ENCODE results near the gene SMIM32. TPM values are rescaled to one million over a fixed set of nuclear protein-coding genes. Genes with fewer than 3 reads are reported as not detected.

SMIM32 gene
- total RNA-seq (2021) (0.18 to 0.37 TPM in 2 of 3 replicates, not detected in the other), Bru-seq, nascent RNA (not detected)
- long read RNA-seq, experiment 1: 0 reads
- long read RNA-seq, experiment 2: 0 reads
- long read RNA-seq, experiment 3: 0 reads

- ATAC-seq (peak; percentile 47), DNase-seq (ENCODE audit: low spot score) (peak; percentile 59)
- H3K27me3 Mint-ChIP-seq (ENCODE audit: low read depth): peaks cover 89% of the 10 kb centered on the region
- peaks cover 3% of the 10 kb centered on the region for H3K36me3 Mint-ChIP-seq
- H3K27ac Mint-ChIP-seq: no peak within 1 kb of the TSS
- no peak for TF ChIP-seq MLX (CRISPR knock-in tag; IDR thresholded peaks at IDR 0.05)
- no peak for TF ChIP-seq ATF2 (CRISPR knock-in tag; IDR thresholded peaks at IDR 0.05; ENCODE audit: borderline replicate concordance, low read depth)
- no peak for TF ChIP-seq NR1H2 (CRISPR knock-in tag; IDR thresholded peaks at IDR 0.05)
- no peak for TF ChIP-seq ETV6 (CRISPR knock-in tag; IDR thresholded peaks at IDR 0.05)
- TF ChIP-seq NFYB (CRISPR knock-in tag; conservative IDR thresholded peaks at IDR 0.05; ENCODE audit: low read depth): no peak
- TF ChIP-seq TEAD4 (CRISPR knock-in tag; IDR thresholded peaks at IDR 0.05): no peak
- no peak for TF ChIP-seq ZNF671 (CRISPR knock-in tag; IDR thresholded peaks at IDR 0.05)
- no peak for TF ChIP-seq ZNF121 (CRISPR knock-in tag; IDR thresholded peaks at IDR 0.05)
- no peak for TF ChIP-seq ZNF396 (CRISPR knock-in tag; IDR thresholded peaks at IDR 0.05; ENCODE audit: borderline replicate concordance)
- no peak for TF ChIP-seq ZNF219 (CRISPR knock-in tag; IDR thresholded peaks at IDR 0.05; ENCODE audit: borderline replicate concordance)
- no peak for TF ChIP-seq PRRX2 (CRISPR knock-in tag; IDR thresholded peaks at IDR 0.05)
- no peak for TF ChIP-seq ZNF232 (CRISPR knock-in tag; IDR thresholded peaks at IDR 0.05)
- TF ChIP-seq E2F1 (CRISPR knock-in tag; IDR thresholded peaks at IDR 0.05): no peak
- no peak for TF ChIP-seq E2F4 (CRISPR knock-in tag; IDR thresholded peaks at IDR 0.05; ENCODE audit: borderline replicate concordance, low read depth)
- TF ChIP-seq AR (CRISPR knock-in tag; IDR thresholded peaks at IDR 0.05): no peak
- no peak for TF ChIP-seq EMX1 (CRISPR knock-in tag; IDR thresholded peaks at IDR 0.05)
- no peak for TF ChIP-seq ZNF138 (CRISPR knock-in tag; conservative IDR thresholded peaks at IDR 0.05)
- peaks cover 14% of the 10 kb centered on the region for H3K4me1 Mint-ChIP-seq
- H3K9me3 Mint-ChIP-seq: no peaks in the 10 kb centered on the region
- ChIA-PET CTCF (interaction anchor here (0.7 to 6.9 kb wide), 10 partner anchors 10 to 493 kb away, joined by 3 to 55 read pairs (median 4); partner anchors contain the start of gene TGFBI), POLR2A (no interaction called here)
- H3K4me3 Mint-ChIP-seq: peak within 1 kb of the TSS; percentile 71
Measured at GRCh38 chr5:136192526-136193321, at the start of gene SMIM32. TSS of gene SMIM32 (minus strand) at chr5:136193162. CDS start at chr5:136192524, 638 bp downstream.

GRCh38 chr5:136242611-136243010 is 49.6 kb upstream of the SMIM32 start:
- ChIA-PET POLR2A (no interaction called here), CTCF (interaction anchor here (1.4 kb wide), 1 partner anchor 528 kb away, joined by 3 read pairs; no protein-coding TSS in a partner anchor)
- no peak overlapping the region for H3K27ac Mint-ChIP-seq
- DNase-seq (ENCODE audit: low spot score) (no peak), ATAC-seq (no peak)
- H3K4me1 Mint-ChIP-seq: no peaks in the 10 kb centered on the region
- no peaks in the 10 kb centered on the region; the same call in 1 of the 2 replicates for H3K27me3 Mint-ChIP-seq (ENCODE audit: low read depth)
- TF ChIP-seq GRHL2 (CRISPR knock-in tag; IDR thresholded peaks at IDR 0.05; ENCODE audit: insufficient replicate concordance, severe bottlenecking) (no peak), ZMAT4 (CRISPR knock-in tag; IDR thresholded peaks at IDR 0.05) (no peak), ZNF423 (CRISPR knock-in tag; IDR thresholded peaks at IDR 0.05) (no peak), ETV6 (CRISPR knock-in tag; IDR thresholded peaks at IDR 0.05) (no peak), ZNF263 (CRISPR knock-in tag; IDR thresholded peaks at IDR 0.05; ENCODE audit: low read depth) (no peak), ZNF232 (CRISPR knock-in tag; IDR thresholded peaks at IDR 0.05) (no peak), HMGA2 (CRISPR knock-in tag; IDR thresholded peaks at IDR 0.05) (no peak), PRDM15 (CRISPR knock-in tag; IDR thresholded peaks at IDR 0.05) (no peak)
- no peaks in the 10 kb centered on the region for H3K9me3 Mint-ChIP-seq
- no peaks in the 10 kb centered on the region for H3K36me3 Mint-ChIP-seq
- H3K4me3 Mint-ChIP-seq: no peak overlapping the region
